Stimulated activated CD4-positive, alpha-beta T cell treated with anti-CD3 and anti-CD28 coated beads, Interleukin-1b, Interleukin-23, amount 100 ng/mL, for 4 hours (primary cell): ENCODE data around the gene ACACA.
A peak's percentile ranks its signal among the peaks of the same experiment; 100 is the strongest.
"Not testable (repeated sequence)": the region's sequence is repeated elsewhere in the genome, so short reads cannot be mapped to it uniquely, and the experiment has no call there.

Source experiments
- DNase-seq, 2 donors: peaks; one replicate each; pipeline ENCODE4 v3.0.0-alpha.2; 2020; ENCODE audit warnings: low read depth in 2 of 2

The ACACA gene

GRCh38 chr17:37406635-37407461 lies at the start of gene ACACA, which contains the start of gene TADA2A:
Gene ACACA, minus strand, starts transcription at chr17:37406836. Its CDS starts 537 bp downstream, at chr17:37406299.
Gene TADA2A, plus strand, starts transcription at chr17:37406886. Its CDS starts 4,480 bp downstream, at chr17:37411366.
- DNase-seq, result peak; percentile 54 to 78

DNA sequence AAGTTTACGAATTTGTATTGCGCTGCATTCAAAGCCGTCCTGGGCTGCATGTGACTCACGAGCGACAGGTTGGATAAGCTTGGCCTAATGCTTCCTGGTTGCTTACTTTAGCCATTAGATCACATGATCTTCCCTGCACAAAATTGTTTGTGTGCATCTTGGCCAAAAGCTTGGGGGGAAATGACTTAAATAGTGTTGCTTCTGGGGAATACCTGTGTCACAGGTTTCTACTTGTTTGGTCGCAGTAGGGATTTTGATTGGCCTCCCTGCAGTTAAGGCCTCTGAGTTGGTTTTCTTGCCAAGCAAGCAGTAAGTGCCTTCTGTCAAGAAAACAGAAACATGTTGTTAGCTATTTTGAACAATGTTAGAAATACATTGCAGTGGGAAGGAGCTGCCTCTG lies 43.5 kb upstream of the ACACA start:
- no peak for DNase-seq

GRCh38 chr17:37447641-37448040 lies 41.0 kb upstream of the ACACA start:
- DNase-seq, result no peak

- DNase-seq, result no peak
Measured at GRCh38 chr17:37446027-37446426, 39.4 kb upstream of the ACACA start.

- not testable (repeated sequence) for DNase-seq
Measured at GRCh38 chr17:37441369-37442014, 34.9 kb upstream of the ACACA start.

DNA sequence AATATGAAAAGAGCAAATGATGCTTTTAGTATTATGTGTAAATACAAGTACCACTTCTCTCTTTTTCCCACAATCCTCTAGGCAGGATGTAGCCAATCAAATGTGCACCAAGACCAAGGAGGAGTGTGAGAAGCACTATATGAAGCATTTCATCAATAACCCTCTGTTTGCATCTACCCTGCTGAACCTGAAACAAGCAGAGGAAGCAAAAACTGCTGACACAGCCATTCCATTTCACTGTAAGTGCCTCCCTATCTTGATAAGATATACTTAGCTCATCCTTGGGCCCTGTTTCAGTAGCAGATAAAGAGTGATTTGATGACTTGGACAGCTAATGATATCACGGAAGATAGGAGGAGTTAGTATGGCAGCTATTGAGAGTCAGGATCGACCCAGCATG lies 33.8 kb upstream of the ACACA start:
- no peak for DNase-seq

- DNase-seq, result no peak
Measured at GRCh38 chr17:37438141-37438540, 31.5 kb upstream of the ACACA start.

DNA sequence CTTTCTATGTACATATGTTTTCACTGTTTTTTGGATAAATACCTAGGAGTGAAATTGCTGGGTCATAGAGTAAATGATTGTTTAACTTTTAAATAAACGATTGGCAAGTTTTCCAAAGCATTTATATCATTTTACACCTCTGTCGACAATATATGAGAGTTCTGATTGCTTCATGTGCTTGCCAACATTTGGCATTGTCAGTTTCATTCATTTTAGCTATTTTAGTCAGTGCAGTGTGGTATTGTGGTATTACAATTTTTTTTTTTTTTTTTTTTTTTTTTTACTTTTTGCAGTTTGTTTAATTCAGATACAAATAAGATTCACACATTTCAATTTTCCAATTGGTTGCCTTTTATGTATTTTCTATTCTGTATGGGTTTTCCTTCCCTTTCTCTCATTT lies 26.0 kb upstream of the ACACA start:
- no peak for DNase-seq

GRCh38 chr17:37430051-37430627 lies 23.5 kb upstream of the ACACA start:
- no peak for DNase-seq

DNA sequence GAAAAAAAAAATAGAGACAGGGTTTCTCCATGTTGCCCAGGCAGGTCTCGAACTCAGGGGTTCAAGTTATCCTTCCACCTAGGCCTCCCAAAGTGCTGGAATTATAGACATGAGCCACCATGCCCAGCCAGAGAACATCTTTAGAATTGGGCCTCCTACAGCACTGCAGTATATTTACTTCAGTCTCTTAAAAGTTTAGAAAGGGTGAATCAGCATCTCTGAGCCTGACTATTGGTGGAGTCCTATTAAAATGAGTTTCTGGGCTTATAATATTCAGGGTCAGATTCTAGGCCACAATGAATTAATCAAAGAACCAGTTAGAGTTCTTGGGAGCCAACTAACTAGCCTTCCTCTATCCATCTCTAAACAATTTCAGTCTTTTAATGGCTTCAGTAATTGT lies 22.8 kb upstream of the ACACA start:
- DNase-seq, result no peak

DNA sequence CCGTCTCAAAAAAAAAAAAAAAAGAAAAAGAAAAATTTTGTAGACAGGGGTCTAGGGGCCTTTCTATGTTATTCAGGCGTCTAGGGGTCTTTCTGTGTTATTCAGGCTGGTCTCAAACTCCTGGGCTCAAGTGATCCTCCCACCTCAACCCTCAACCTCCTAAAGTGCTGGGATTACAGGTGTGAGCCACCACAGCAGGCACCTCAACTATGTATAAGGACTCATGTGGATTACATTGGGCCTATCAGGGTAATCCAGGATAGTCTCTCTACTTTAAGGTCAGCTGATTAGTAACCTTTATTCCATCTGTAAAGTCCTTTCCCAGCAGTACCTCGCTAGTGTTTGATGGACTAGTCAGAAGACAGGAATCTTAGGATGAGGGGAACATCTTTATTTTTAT lies 22.4 kb upstream of the ACACA start:
- DNase-seq, result no peak

GRCh38 chr17:37425268-37425667 lies 18.6 kb upstream of the ACACA start:
- no peak for DNase-seq

GRCh38 chr17:37422971-37423625 lies 16.5 kb upstream of the ACACA start:
- DNase-seq, result no peak

DNA sequence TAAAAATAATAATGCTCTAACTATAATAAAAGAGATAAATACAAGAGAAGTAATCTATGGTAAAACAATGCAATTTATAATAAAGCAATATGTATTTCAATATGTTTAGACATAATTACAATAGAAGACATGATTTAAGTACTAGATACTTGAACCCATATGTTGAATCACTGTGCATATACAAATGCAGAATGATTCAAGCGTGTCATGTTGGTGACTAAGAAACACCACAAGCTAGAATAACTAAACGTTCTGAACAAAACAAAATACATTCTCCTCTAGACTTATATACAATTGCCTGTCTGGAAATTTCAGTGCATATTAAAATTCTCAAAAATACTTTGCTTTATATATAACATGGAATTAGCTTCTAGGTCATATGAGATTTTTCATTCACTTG lies 11.2 kb upstream of the ACACA start:
- DNase-seq, result no peak

GRCh38 chr17:37413875-37414519 lies 7.4 kb upstream of the ACACA start:
- no peak for DNase-seq

DNA sequence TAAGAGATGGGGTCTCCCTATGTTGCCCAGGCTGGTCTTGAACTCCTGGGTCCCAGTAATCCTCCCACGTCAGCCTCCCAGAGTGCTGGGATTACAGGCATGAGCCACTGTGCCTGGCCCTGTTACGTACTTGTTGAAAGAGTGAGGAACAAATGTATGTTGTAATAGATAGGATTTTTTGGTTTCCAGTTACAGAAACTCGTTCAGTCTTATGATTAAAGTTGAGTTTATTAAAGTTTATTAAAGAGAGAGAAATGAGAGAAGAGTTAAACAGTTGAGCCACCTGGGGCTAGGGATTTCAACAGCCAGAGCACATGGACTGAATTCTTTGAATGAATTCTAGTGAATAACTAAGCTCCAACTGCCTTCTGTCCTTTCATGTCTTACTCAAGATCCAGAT lies 3.7 kb upstream of the ACACA start:
- no peak for DNase-seq

DNA sequence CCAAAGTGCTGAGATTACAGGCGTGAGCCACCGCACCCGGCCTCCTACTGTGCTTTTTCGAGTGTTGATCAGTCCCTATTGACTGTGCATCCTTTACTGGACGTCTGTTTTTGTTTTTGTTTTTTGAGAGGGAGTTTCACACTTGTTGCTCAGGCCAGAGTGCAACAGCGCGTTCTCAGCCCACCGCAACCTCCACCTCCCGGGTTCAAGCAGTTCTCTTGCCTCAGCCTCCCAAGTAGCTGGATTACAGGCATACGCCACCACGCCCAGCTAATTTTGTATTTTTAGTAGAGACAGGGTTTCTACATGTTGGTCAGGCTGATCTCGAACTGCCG lies 1.5 kb upstream of the ACACA start:
- not testable (repeated sequence) for DNase-seq

GRCh38 chr17:37405955-37406634 lies 541 bp downstream of the ACACA start:
- DNase-seq, result no peak

GRCh38 chr17:37405522-37405921 lies 1.1 kb downstream of the ACACA start:
- not testable (repeated sequence) for DNase-seq

- no peak for DNase-seq
Measured at GRCh38 chr17:37400505-37400904, 6.1 kb downstream of the ACACA start.

GRCh38 chr17:37399265-37399803 lies 7.3 kb downstream of the ACACA start:
- no peak for DNase-seq
